ENCODE measurements around the gene STK4.

STK4 gene

GRCh38 chr20:44990425-44990824 is 24.1 kb downstream of the STK4 start:
- H3K4me3 ChIP-seq (ENCODE audit: control insufficient read depth, low read depth, low read length) = no peak overlapping the region
- no peak for DNase-seq (ENCODE audit: low read depth)
- TF ChIP-seq CTCF (IDR thresholded peaks at IDR 0.05; ENCODE audit: control insufficient read depth, insufficient read depth, low read depth, low read length, missing control alignments) = no peak

GRCh38 chr20:44990957-44991356 is 24.6 kb downstream of the STK4 start:
- no peak overlapping the region for H3K4me3 ChIP-seq (ENCODE audit: control insufficient read depth, low read depth, low read length)
- DNase-seq (ENCODE audit: low read depth) = no peak
- no peak for TF ChIP-seq CTCF (IDR thresholded peaks at IDR 0.05; ENCODE audit: control insufficient read depth, insufficient read depth, low read depth, low read length, missing control alignments)

DNA sequence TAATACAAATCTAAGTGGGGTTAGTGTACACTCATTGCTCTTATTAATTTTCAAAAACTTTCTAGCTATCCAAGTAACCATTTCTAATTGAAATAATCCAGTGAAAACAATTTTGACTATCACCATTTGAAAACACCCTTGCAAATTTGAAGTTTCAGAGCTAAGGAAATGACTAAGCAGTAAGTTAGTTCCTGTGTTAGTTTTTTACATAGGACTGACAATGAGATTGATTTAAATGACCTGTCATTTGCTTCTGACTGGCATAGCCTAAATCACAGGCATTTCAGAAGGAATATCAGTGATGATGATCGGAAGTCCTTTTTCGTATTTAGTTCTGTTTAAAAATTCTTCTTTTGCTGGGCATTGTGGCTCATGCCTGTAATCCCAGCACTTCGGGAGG is 27.0 kb downstream of the STK4 start:
- no peak overlapping the region for H3K4me3 ChIP-seq (ENCODE audit: control insufficient read depth, low read depth, low read length)
- no peak for DNase-seq (ENCODE audit: low read depth)
- no peak for TF ChIP-seq CTCF (IDR thresholded peaks at IDR 0.05; ENCODE audit: control insufficient read depth, insufficient read depth, low read depth, low read length, missing control alignments)

GRCh38 chr20:44997171-44997570 is 30.9 kb downstream of the STK4 start:
- no peak for DNase-seq (ENCODE audit: low read depth)
- TF ChIP-seq CTCF (IDR thresholded peaks at IDR 0.05; ENCODE audit: control insufficient read depth, insufficient read depth, low read depth, low read length, missing control alignments) = no peak

GRCh38 chr20:44997668-44998067 is 31.4 kb downstream of the STK4 start:
- no peak for DNase-seq (ENCODE audit: low read depth)
- no peak for TF ChIP-seq CTCF (IDR thresholded peaks at IDR 0.05; ENCODE audit: control insufficient read depth, insufficient read depth, low read depth, low read length, missing control alignments)
- H3K4me3 ChIP-seq (ENCODE audit: control insufficient read depth, low read depth, low read length) = no peak overlapping the region

More at GRCh38 chr20:44997171-44997570, 30.9 kb downstream of the STK4 start:
- H3K4me3 ChIP-seq (ENCODE audit: control insufficient read depth, low read depth, low read length) = no peak overlapping the region

DNA sequence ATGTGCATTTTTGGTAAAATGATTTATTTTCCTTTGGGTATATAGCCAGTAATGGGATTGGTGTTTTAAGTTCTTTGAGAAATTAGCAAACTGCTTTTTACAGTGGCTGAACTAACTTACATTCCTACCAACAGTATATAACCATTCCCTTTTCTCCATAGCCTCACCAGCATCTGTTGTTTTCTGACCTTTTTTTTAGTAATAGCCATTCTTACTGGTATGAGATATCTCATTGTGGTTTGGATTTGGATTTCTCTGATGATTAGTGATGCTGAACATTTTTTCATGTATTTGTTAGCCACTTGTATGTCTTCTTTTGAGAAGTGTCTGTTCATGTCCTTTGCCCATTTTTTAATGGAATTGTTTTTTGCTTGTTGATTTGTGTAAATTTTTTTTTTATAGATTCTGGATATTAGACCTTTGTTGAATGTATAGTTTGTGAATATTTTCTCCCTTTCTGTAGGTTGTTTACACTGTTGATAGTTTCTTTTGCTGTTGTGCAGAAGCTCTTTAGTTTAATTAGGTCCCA is 42.3 kb downstream of the STK4 start:
- no peak for DNase-seq (ENCODE audit: low read depth)
- no peak overlapping the region for H3K4me3 ChIP-seq (ENCODE audit: control insufficient read depth, low read depth, low read length)
- no peak for TF ChIP-seq CTCF (IDR thresholded peaks at IDR 0.05; ENCODE audit: control insufficient read depth, insufficient read depth, low read depth, low read length, missing control alignments)

- no peak overlapping the region for H3K4me3 ChIP-seq (ENCODE audit: control insufficient read depth, low read depth, low read length)
- DNase-seq (ENCODE audit: low read depth) = no peak
- no peak for TF ChIP-seq CTCF (IDR thresholded peaks at IDR 0.05; ENCODE audit: control insufficient read depth, insufficient read depth, low read depth, low read length, missing control alignments)
These were observed 44.1 kb downstream of the STK4 start for GRCh38 chr20:45010399-45010828.

Measured in AG09309 (cell line).